GM12878 (cell line): ENCODE data around the gene MPHOSPH6. TPM values are rescaled to one million over a fixed set of nuclear protein-coding genes. Genes with fewer than 3 reads are reported as not detected.

ENCODE experiments used
- ATAC-seq: fragments of 200-7000 bp; cut with Tn5 transposase; 3 replicates; pipeline ENCODE4 v1.9.1; 2020; ENCODE audit warnings: mild to moderate bottlenecking, moderate library complexity
- BruUV-seq: library from RNA; stranded (reverse); fragments of 400-500 nt; replicated peaks from 2 replicates; lab custom pipeline; 2021; lab: Mats Ljungman, UMichigan
- CTCF ChIA-PET: fragments of 300-600 bp; sonication (Branson Sonifier 250); formaldehyde crosslinking; extraction: SDS; loops from one replicate; lab custom pipeline; 2021; ENCODE audit warnings: inconsistent platforms; lab: Yijun Ruan, JAX
- POLR2A ChIA-PET: fragments of 350-600 bp; formaldehyde crosslinking; extraction: SDS; loops from one replicate; lab custom pipeline; 2021; ENCODE audit warnings: inconsistent platforms; lab: Charles Lee
- RAD21 ChIA-PET: fragments of 300-600 bp; sonication (Branson Sonifier 250); formaldehyde crosslinking; loops from one replicate; lab custom pipeline; 2023; ENCODE audit warnings: antibody characterized with exemption; ENCODE audit not compliant: unreplicated experiment; lab: Charles Lee
- SMC1A ChIA-PET: fragments of 300-600 bp; sonication (Branson Sonifier 250); formaldehyde crosslinking; loops from one replicate; lab custom pipeline; 2023; ENCODE audit not compliant: unreplicated experiment, uncharacterized antibody; lab: Charles Lee
- DNase-seq: peaks from one replicate; pipeline ENCODE4 v3.0.0-alpha.2; 2011; ENCODE audit warnings: low read depth, low spot score
- FAIRE-seq: peaks from 3 replicates; lab custom pipeline; 2011; peaks lifted over from hg19 to GRCh38; lab: Jason Lieb, UNC
- H2AFZ ChIP-seq: 2 replicates; pipeline ENCODE4 v1.6.0; 2011; ENCODE audit warnings: low read depth, low read length, control low read depth; ENCODE audit not compliant: control insufficient read depth
- H3K27ac ChIP-seq: 2 replicates; pipeline ENCODE4 v1.5.1; 2011; ENCODE audit warnings: control low read depth; ENCODE audit not compliant: control insufficient read depth, insufficient read depth
- H3K27me3 ChIP-seq, 2 experiments: replicated peaks in 1 of 2; 2 replicates each; pipeline versions ENCODE4 v1.6.0 to v1.6.1; 2011; ENCODE audit warnings: low read length in 1 of 2; ENCODE audit not compliant: control insufficient read depth in 2 of 2, insufficient read depth in 2 of 2
- H3K36me3 ChIP-seq, 2 experiments: 2 replicates each; pipeline ENCODE4 v1.5.1; 2011; ENCODE audit warnings: low read length in 1 of 2; ENCODE audit not compliant: control insufficient read depth in 2 of 2, insufficient read depth in 2 of 2
- H3K4me1 ChIP-seq: 2 replicates; pipeline ENCODE4 v1.6.1; 2011; ENCODE audit warnings: mild to moderate bottlenecking, low read length, moderate library complexity, mixed read lengths; ENCODE audit not compliant: control insufficient read depth, insufficient read depth
- H3K4me2 ChIP-seq: 2 replicates; pipeline ENCODE4 v1.6.0; 2011; ENCODE audit warnings: control low read depth; ENCODE audit not compliant: control insufficient read depth, insufficient read depth
- H3K4me3 ChIP-seq: fragments of 200-600 bp; sonication (generic); 2 replicates; pipeline ENCODE4 v1.5.1; 2016
- H3K79me2 ChIP-seq: 2 replicates; pipeline ENCODE4 v1.6.0; 2011; ENCODE audit warnings: low read length; ENCODE audit not compliant: control insufficient read depth, insufficient read depth
- H3K9ac ChIP-seq: 2 replicates; pipeline ENCODE4 v1.8.0; 2011; ENCODE audit warnings: low read length, control low read depth, mixed read lengths; ENCODE audit not compliant: control insufficient read depth, insufficient read depth
- H3K9me3 ChIP-seq: replicated peaks from 3 replicates; pipeline ENCODE4 v1.5.1; 2011; ENCODE audit warnings: mild to moderate bottlenecking, low read length; ENCODE audit not compliant: control insufficient read depth, insufficient read depth
- H4K20me1 ChIP-seq: 2 replicates; pipeline ENCODE4 v1.6.0; 2011; ENCODE audit not compliant: control insufficient read depth, insufficient read depth
- BHLHE40 ChIP-seq, 2 experiments: fragments of 450-650 bp in 1 of 2; IDR thresholded peaks; 2 replicates each; pipeline ENCODE4 v1.6.1; 2011 to 2017; ENCODE audit warnings: low read depth in 2 of 2, borderline replicate concordance in 1 of 2, improper control_type of control experiment in 1 of 2, low read length in 1 of 2, mild to moderate bottlenecking in 1 of 2
- BRCA1 ChIP-seq: IDR thresholded peaks from 2 replicates; pipeline ENCODE4 v1.6.1; 2011; ENCODE audit warnings: low read depth, low read length, improper control_type of control experiment
- CHD2 ChIP-seq: IDR thresholded peaks from 2 replicates; pipeline ENCODE4 v1.6.1; 2011; ENCODE audit warnings: low read depth, low read length, improper control_type of control experiment, borderline replicate concordance
- E2F8 ChIP-seq: fragments of 450-650 bp; IDR thresholded peaks from 2 replicates; pipeline ENCODE4 v1.6.1; 2018; ENCODE audit warnings: mild to moderate bottlenecking, low read depth, moderate library complexity; ENCODE audit not compliant: partially characterized antibody
- HDGF ChIP-seq: fragments of 450-650 bp; IDR thresholded peaks from 2 replicates; pipeline ENCODE4 v1.6.1; 2016; ENCODE audit warnings: antibody characterized with exemption
- NR2C2 ChIP-seq: IDR thresholded peaks from 2 replicates; pipeline ENCODE4 v1.6.1; 2011; ENCODE audit warnings: borderline replicate concordance, low read depth; ENCODE audit not compliant: control insufficient read depth, insufficient read length
- POLR2A ChIP-seq: IDR thresholded peaks from 2 replicates; pipeline ENCODE4 v1.6.1; 2011; ENCODE audit warnings: low read depth, mild to moderate bottlenecking, low read length
- POU2F2 ChIP-seq: IDR thresholded peaks from 3 replicates; pipeline ENCODE4 v1.6.1; 2011; ENCODE audit warnings: low read depth, mild to moderate bottlenecking, low read length, borderline replicate concordance
- PRDM15 ChIP-seq: fragments of 450-650 bp; formaldehyde crosslinking; IDR thresholded peaks from 2 replicates; pipeline ENCODE4 v1.4.0; 2020; ENCODE audit warnings: mild to moderate bottlenecking, moderate library complexity
- RAD51 ChIP-seq: fragments of 450-650 bp; IDR thresholded peaks from 2 replicates; pipeline ENCODE4 v1.6.1; 2016; ENCODE audit warnings: moderate library complexity, mild to moderate bottlenecking, inconsistent platforms
- RELA ChIP-seq: fragments of 450-650 bp; IDR thresholded peaks from 2 replicates; pipeline ENCODE4 v1.8.0; 2014; ENCODE audit warnings: borderline replicate concordance; ENCODE audit not compliant: partially characterized antibody
- SMC3 ChIP-seq: IDR thresholded peaks from 2 replicates; pipeline ENCODE4 v1.6.1; 2011; ENCODE audit warnings: low read length, improper control_type of control experiment, borderline replicate concordance
- SUZ12 ChIP-seq: fragments of 200-600 bp; sonication (generic); IDR thresholded peaks from one replicate; pipeline ENCODE4 v1.6.1; 2018; ENCODE audit warnings: antibody characterized with exemption, mild to moderate bottlenecking; ENCODE audit not compliant: unreplicated experiment
- ZBTB40 ChIP-seq: fragments of 450-650 bp; IDR thresholded peaks from 2 replicates; pipeline ENCODE4 v1.6.1; 2016; ENCODE audit warnings: mild to moderate bottlenecking, moderate library complexity, borderline replicate concordance
- ZNF217 ChIP-seq: fragments of 450-650 bp; IDR thresholded peaks from 2 replicates; pipeline ENCODE4 v1.6.1; 2017; ENCODE audit warnings: antibody characterized with exemption, mild to moderate bottlenecking
- WGBS: methylation state at CpG from one replicate; pipeline ENCODE4 v1.1.6; 2016; ENCODE audit warnings: low lambda C conversion rate; ENCODE audit not compliant: insufficient replicate concordance, insufficient coverage; ENCODE audit errors: missing lambda C conversion rate; 5-methylcytosine and 5-hydroxymethylcytosine counted together
- in situ Hi-C: fragments of 300-500 bp; cut with MboI; formaldehyde crosslinking; loops from 9 replicates; pipeline ENCODE4 v1.14.3; 2018; ENCODE audit warnings: mixed read lengths
- intact Hi-C: fragments of 100-400 bp; cut with micrococcal nuclease; formaldehyde crosslinking; loops from one replicate; pipeline ENCODE4 v1.14.2; 2022; ENCODE audit not compliant: unreplicated experiment
- polyA plus RNA-seq, 11 experiments: library from polyadenylated mRNA; depleted of rRNA in 4 of 11; unstranded in 6 of 11; stranded (reverse) in 5 of 11; fragments of >200 nt; fragmentation: Nextera tagmentation in 4 of 11; fragmentation: Illumina TruSeq in 1 of 11; extraction: Ambion mirVana in 4 of 11; extraction: Trizol in 1 of 11; gene quantifications; 1 replicate in 1 of 11; 2 replicates in 10 of 11; pipeline versions ENCODE4 v1.2.1 to v1.2.3, GENCODE V29; 2011 to 2016; ENCODE audit warnings: inconsistent platforms in 2 of 11, missing spikeins in 2 of 11, low read depth in 1 of 11
- total RNA-seq, 4 experiments: library from RNA; depleted of rRNA in 3 of 4; stranded (reverse); fragments of >200 nt in 3 of 4; fragmentation: Illumina TruSeq in 1 of 4; extraction: Trizol in 1 of 4; gene quantifications; 2 replicates each; pipeline versions ENCODE4 v1.2.1 to v1.2.3, GENCODE V29; 2013 to 2021

Gene MPHOSPH6
- total and polyA plus RNA-seq, 10 of the 15 experiments (the other 5 are each of a cell fraction or from before 2014, with no cell fraction given), result 8.9 to 39.6 (median 19.8) TPM

GRCh38 chr16:82167670-82168069, 2.4 kb downstream of the MPHOSPH6 start:
- no TSS peak for BruUV-seq
- intact Hi-C loops, result no loop called here
- no peak for TF ChIP-seq POU2F2
- TF ChIP-seq ZBTB40, result no peak
- TF ChIP-seq RAD51, result no peak
- TF ChIP-seq SMC3, result no peak
- TF ChIP-seq NR2C2, result no peak
- no peak for TF ChIP-seq BRCA1
- TF ChIP-seq E2F8, result no peak
- no peak for TF ChIP-seq POLR2A
- no peak for TF ChIP-seq CHD2
- no peak for TF ChIP-seq HDGF
- no peak for TF ChIP-seq ZNF217
- no peak for TF ChIP-seq BHLHE40 (IDR thresholded peaks at IDR 0.05; ENCODE audit: borderline replicate concordance in 1 of 2, low read depth in 2 of 2, low read length in 1 of 2)
- no peak for TF ChIP-seq SUZ12
- no peak for TF ChIP-seq PRDM15 (CRISPR knock-in tag)
- no peak for TF ChIP-seq RELA
- H3K4me2 ChIP-seq, result no peak overlapping the region
- ATAC-seq, result no peak
- H4K20me1 ChIP-seq, result no peaks in the 10 kb centered on the region
- peaks cover 0 to 4% of the 10 kb centered on the region in 2 experiments; a peak in 3 of 4 replicates for H3K27me3 ChIP-seq
- H3K9me3 ChIP-seq, result peaks cover 16% of the 10 kb centered on the region; the same call in 2 of the 3 replicates
- no peak overlapping the region for H3K4me3 ChIP-seq
- H3K9ac ChIP-seq, result no peak overlapping the region
- H2AFZ ChIP-seq, result no peak overlapping the region
- H3K79me2 ChIP-seq, result no peaks in the 10 kb centered on the region
- ChIA-PET RAD21 (no interaction called here), SMC1A (no interaction called here), CTCF (interaction anchor here (0.6 kb wide), 1 partner anchor 178 kb away, joined by 4 read pairs; no protein-coding TSS in a partner anchor), POLR2A (no interaction called here)
- no peak overlapping the region for H3K27ac ChIP-seq
- FAIRE-seq, result no peak
- H3K4me1 ChIP-seq, result peaks cover 4% of the 10 kb centered on the region
- DNase-seq, result no peak
- in situ Hi-C loops, result no loop called here
- H3K36me3 ChIP-seq, result peaks cover 0 to 1% of the 10 kb centered on the region in 2 experiments; a peak in 1 of 4 replicates
- WGBS, result 98% methylated on average over 5 of the region's 5 CpGs
